Measurements from ENCODE around the gene HSPA5.
"Not testable (repeated sequence)": the region's sequence is repeated elsewhere in the genome, so short reads cannot be mapped to it uniquely, and the experiment has no call there.

GRCh38 chr9:125236520-125237159, 4.5 kb downstream of the HSPA5 start:
- TF ChIP-seq EZH2 (IDR thresholded peaks at IDR 0.05; ENCODE audit: low read length); CTCF (optimal IDR thresholded peaks at IDR 0.05 in 1 of 3, IDR thresholded peaks at IDR 0.05 in 1 of 3, conservative IDR thresholded peaks at IDR 0.05 in 1 of 3; ENCODE audit: extremely low read depth in 1 of 3, insufficient read depth in 2 of 3, low read length in 3 of 3): not testable (repeated sequence)
